NCI-H2107 (cell line): ENCODE data around the gene NPPB.
A peak's percentile ranks its signal among the peaks of the same experiment; 100 is the strongest.

ENCODE experiments used
- DNase-seq: peaks from one replicate; lab custom pipeline; 2025; lab: John Stamatoyannopoulos, UW

NPPB gene

GRCh38 chr1:11833497-11833896 lies 25.2 kb downstream of the NPPB start:
- DNase-seq: no peak

GRCh38 chr1:11831945-11832725 lies 26.6 kb downstream of the NPPB start:
- DNase-seq: peak; percentile 22

DNA sequence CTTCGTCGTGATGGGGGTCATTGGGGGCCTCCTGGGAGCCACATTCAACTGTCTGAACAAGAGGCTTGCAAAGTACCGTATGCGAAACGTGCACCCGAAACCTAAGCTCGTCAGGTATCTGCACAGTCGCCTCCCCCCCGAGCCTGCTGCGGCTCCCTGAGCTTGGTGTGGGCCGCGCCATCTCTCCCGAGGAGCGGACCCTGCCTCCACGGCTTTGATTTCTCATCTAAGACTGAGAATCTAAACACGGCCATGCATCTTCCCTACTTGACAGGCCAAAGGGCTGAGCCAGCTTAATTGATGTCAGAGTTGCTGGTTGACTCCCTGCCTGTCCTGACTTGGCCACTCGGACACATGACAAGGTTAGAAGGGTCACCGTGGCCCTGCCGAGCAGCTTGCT lies 30.2 kb downstream of the NPPB start:
- DNase-seq: no peak

GRCh38 chr1:11826946-11827345 lies 31.8 kb downstream of the NPPB start:
- no peak for DNase-seq

GRCh38 chr1:11825131-11825530 lies 33.6 kb downstream of the NPPB start:
- DNase-seq: no peak

- no peak for DNase-seq
Observed at GRCh38 chr1:11823366-11824137, 35.2 kb downstream of the NPPB start.

GRCh38 chr1:11822091-11822490 lies 36.7 kb downstream of the NPPB start:
- no peak for DNase-seq

GRCh38 chr1:11817192-11817591 lies 41.6 kb downstream of the NPPB start:
- DNase-seq: no peak

- DNase-seq: no peak
Observed at GRCh38 chr1:11813021-11813420, 45.7 kb downstream of the NPPB start.
